Skeletal muscle satellite cell (primary cell): ENCODE measurements around the gene ANO2.

Experiments
- H3K27me3 ChIP-seq: 2 replicates; pipeline ENCODE4 v1.7.0; 2013; ENCODE audit warnings: low read length; ENCODE audit not compliant: control insufficient read depth, insufficient read depth
- H3K36me3 ChIP-seq: 2 replicates; pipeline ENCODE4 v1.7.0; 2013; ENCODE audit warnings: mild to moderate bottlenecking, control low read depth, low read length; ENCODE audit not compliant: insufficient read depth
- H3K4me1 ChIP-seq: 2 replicates; pipeline ENCODE4 v1.7.0; 2013; ENCODE audit warnings: low read length; ENCODE audit not compliant: control insufficient read depth, insufficient read depth
- H3K4me2 ChIP-seq: 2 replicates; pipeline ENCODE4 v1.7.0; 2013; ENCODE audit warnings: mild to moderate bottlenecking, low read length
- H3K4me3 ChIP-seq: 2 replicates; pipeline ENCODE4 v1.7.0; 2013; ENCODE audit warnings: low read length
- H3K9ac ChIP-seq: 2 replicates; pipeline ENCODE4 v1.7.0; 2013; ENCODE audit warnings: mild to moderate bottlenecking, low read depth, low read length, moderate library complexity
- H3K9me3 ChIP-seq: replicated peaks from 2 replicates; pipeline ENCODE4 v1.7.0; 2013; ENCODE audit warnings: mild to moderate bottlenecking, control low read depth, low read length

Gene ANO2

GRCh38 chr12:5593998-5594397 is 351.1 kb downstream of the ANO2 start:
- no peaks in the 10 kb centered on the region for H3K27me3 ChIP-seq
- H3K4me3 ChIP-seq, result no peak overlapping the region
- H3K4me2 ChIP-seq, result no peak overlapping the region
- no peaks in the 10 kb centered on the region for H3K4me1 ChIP-seq
- no peak overlapping the region for H3K9ac ChIP-seq
- H3K9me3 ChIP-seq, result no peaks in the 10 kb centered on the region
- H3K36me3 ChIP-seq, result no peaks in the 10 kb centered on the region

- Histone ChIP-seq H3K4me2 (no peak overlapping the region), H3K4me3 (no peak overlapping the region), H3K36me3 (no peaks in the 10 kb centered on the region), H3K27me3 (no peaks in the 10 kb centered on the region), H3K9me3 (no peaks in the 10 kb centered on the region), H3K9ac (no peak overlapping the region), H3K4me1 (no peaks in the 10 kb centered on the region)
Measured at GRCh38 chr12:5593086-5593485, 352.0 kb downstream of the ANO2 start.

GRCh38 chr12:5592310-5592709 is 352.7 kb downstream of the ANO2 start:
- no peaks in the 10 kb centered on the region for H3K9me3 ChIP-seq
- no peaks in the 10 kb centered on the region for H3K36me3 ChIP-seq
- H3K4me3 ChIP-seq, result no peak overlapping the region
- H3K4me1 ChIP-seq, result no peaks in the 10 kb centered on the region
- no peak overlapping the region for H3K4me2 ChIP-seq
- no peak overlapping the region for H3K9ac ChIP-seq
- H3K27me3 ChIP-seq, result no peaks in the 10 kb centered on the region

- H3K9me3 ChIP-seq, result no peaks in the 10 kb centered on the region
- no peak overlapping the region for H3K4me3 ChIP-seq
- H3K4me2 ChIP-seq, result no peak overlapping the region
- H3K27me3 ChIP-seq, result no peaks in the 10 kb centered on the region
- no peak overlapping the region for H3K9ac ChIP-seq
- no peaks in the 10 kb centered on the region for H3K36me3 ChIP-seq
- H3K4me1 ChIP-seq, result no peaks in the 10 kb centered on the region
Measured at GRCh38 chr12:5590316-5590715, 354.7 kb downstream of the ANO2 start.

- H3K4me3 ChIP-seq, result no peak overlapping the region
- no peak overlapping the region for H3K9ac ChIP-seq
- no peak overlapping the region for H3K4me2 ChIP-seq
- H3K27me3 ChIP-seq, result no peaks in the 10 kb centered on the region
- no peaks in the 10 kb centered on the region for H3K9me3 ChIP-seq
- no peaks in the 10 kb centered on the region for H3K4me1 ChIP-seq
- H3K36me3 ChIP-seq, result no peaks in the 10 kb centered on the region
Measured at GRCh38 chr12:5589054-5589453, 356.0 kb downstream of the ANO2 start.

GRCh38 chr12:5588591-5588990 is 356.5 kb downstream of the ANO2 start:
- H3K4me1 ChIP-seq, result no peaks in the 10 kb centered on the region
- no peak overlapping the region for H3K9ac ChIP-seq
- H3K9me3 ChIP-seq, result no peaks in the 10 kb centered on the region
- H3K4me3 ChIP-seq, result no peak overlapping the region
- H3K4me2 ChIP-seq, result no peak overlapping the region
- no peaks in the 10 kb centered on the region for H3K27me3 ChIP-seq
- no peaks in the 10 kb centered on the region for H3K36me3 ChIP-seq

GRCh38 chr12:5588176-5588575 is 356.9 kb downstream of the ANO2 start:
- no peaks in the 10 kb centered on the region for H3K27me3 ChIP-seq
- no peaks in the 10 kb centered on the region for H3K9me3 ChIP-seq
- H3K36me3 ChIP-seq, result no peaks in the 10 kb centered on the region
- no peak overlapping the region for H3K4me3 ChIP-seq
- no peak overlapping the region for H3K4me2 ChIP-seq
- no peaks in the 10 kb centered on the region for H3K4me1 ChIP-seq
- H3K9ac ChIP-seq, result no peak overlapping the region

GRCh38 chr12:5587711-5588121 is 357.3 kb downstream of the ANO2 start:
- no peak overlapping the region for H3K4me2 ChIP-seq
- no peak overlapping the region for H3K4me3 ChIP-seq
- H3K9me3 ChIP-seq, result no peaks in the 10 kb centered on the region
- H3K27me3 ChIP-seq, result no peaks in the 10 kb centered on the region
- no peaks in the 10 kb centered on the region for H3K4me1 ChIP-seq
- H3K36me3 ChIP-seq, result no peaks in the 10 kb centered on the region
- no peak overlapping the region for H3K9ac ChIP-seq

- no peaks in the 10 kb centered on the region for H3K4me1 ChIP-seq
- H3K36me3 ChIP-seq, result no peaks in the 10 kb centered on the region
- H3K4me2 ChIP-seq, result no peak overlapping the region
- no peak overlapping the region for H3K4me3 ChIP-seq
- H3K9ac ChIP-seq, result no peak overlapping the region
- H3K27me3 ChIP-seq, result no peaks in the 10 kb centered on the region
- H3K9me3 ChIP-seq, result no peaks in the 10 kb centered on the region
Measured at GRCh38 chr12:5586201-5586600, 358.9 kb downstream of the ANO2 start.

GRCh38 chr12:5585178-5585577 is 359.9 kb downstream of the ANO2 start:
- Histone ChIP-seq H3K4me1 (no peaks in the 10 kb centered on the region), H3K9me3 (no peaks in the 10 kb centered on the region), H3K9ac (no peak overlapping the region), H3K4me2 (no peak overlapping the region), H3K27me3 (no peaks in the 10 kb centered on the region), H3K36me3 (no peaks in the 10 kb centered on the region), H3K4me3 (no peak overlapping the region)

GRCh38 chr12:5584412-5585175 is 360.5 kb downstream of the ANO2 start:
- H3K27me3 ChIP-seq, result no peaks in the 10 kb centered on the region
- H3K9ac ChIP-seq, result no peak overlapping the region
- no peak overlapping the region for H3K4me2 ChIP-seq
- H3K4me3 ChIP-seq, result no peak overlapping the region
- H3K36me3 ChIP-seq, result no peaks in the 10 kb centered on the region
- no peaks in the 10 kb centered on the region for H3K9me3 ChIP-seq
- no peaks in the 10 kb centered on the region for H3K4me1 ChIP-seq

GRCh38 chr12:5582541-5582940 is 362.5 kb downstream of the ANO2 start:
- Histone ChIP-seq H3K4me2 (no peak overlapping the region), H3K9me3 (no peaks in the 10 kb centered on the region)

More at GRCh38 chr12:5582541-5582940, 362.5 kb downstream of the ANO2 start:
- no peak overlapping the region for H3K9ac ChIP-seq
- no peaks in the 10 kb centered on the region for H3K27me3 ChIP-seq
- H3K36me3 ChIP-seq, result no peaks in the 10 kb centered on the region
- no peak overlapping the region for H3K4me3 ChIP-seq
- no peaks in the 10 kb centered on the region for H3K4me1 ChIP-seq
